ENCODE data around the gene PIGS. TPM values are rescaled to one million over a fixed set of nuclear protein-coding genes. Genes with fewer than 3 reads are reported as not detected.

PIGS gene
- total RNA-seq, 1 experiment from 2014 or later: 45.8 TPM

- Histone ChIP-seq H3K27me3 (ENCODE audit: insufficient read depth, low read length) (no peaks in the 10 kb centered on the region), H3K9ac (ENCODE audit: low read length) (no peak overlapping the region), H3K9me3 (ENCODE audit: control insufficient read depth in 1 of 2, insufficient read depth in 1 of 2, low read depth in 1 of 2, low read length in 2 of 2) (no peaks in the 10 kb centered on the region), H3K4me3 (replicated peaks in 1 of 2; ENCODE audit: low read depth in 1 of 2, low read length in 2 of 2) (no peak overlapping the region), H4K20me1 (ENCODE audit: insufficient read depth) (no peaks in the 10 kb centered on the region), H3K79me2 (ENCODE audit: insufficient read depth, low read length) (peaks cover 21% of the 10 kb centered on the region), H3K9me2 (ENCODE audit: insufficient read depth) (no peaks in the 10 kb centered on the region), H3K27ac (ENCODE audit: low read depth, low read length) (no peak overlapping the region), H2AFZ (ENCODE audit: low read depth, low read length, poor library complexity, severe bottlenecking) (no peak overlapping the region), H3K4me1 (ENCODE audit: control insufficient read depth in 1 of 2, insufficient read depth in 2 of 2, low read length in 2 of 2) (peaks cover 6 to 28% of the 10 kb centered on the region in 2 experiments; a peak in 3 of 4 replicates), H3K36me3 (ENCODE audit: control insufficient read depth in 1 of 2, insufficient read depth in 2 of 2, low read length in 2 of 2) (peaks cover 5 to 7% of the 10 kb centered on the region in 2 experiments; a peak in 3 of 4 replicates), H3K4me2 (ENCODE audit: low read length) (no peak overlapping the region)
- ChIA-PET RAD21 (ENCODE audit: low non-redundant PET in 1 of 2, low total read pairs in 2 of 2, uncharacterized antibody in 2 of 2, unreplicated experiment in 2 of 2) (no interaction called here), CTCF (no interaction called here), POLR2A (no interaction called here)
- DNase-seq (ENCODE audit: low read depth, low spot score) (no peak), ATAC-seq (no peak)
- intact Hi-C loops (cut with micrococcal nuclease): no loop called here
- no TSS peak for BruUV-seq (replicated peaks)
- TF ChIP-seq ZFX (IDR thresholded peaks at IDR 0.05) (no peak), ZBTB33 (IDR thresholded peaks at IDR 0.05; ENCODE audit: extremely low read depth, insufficient replicate concordance, low read length) (no peak), CTCF (IDR thresholded peaks at IDR 0.05 in 2 of 3, conservative IDR thresholded peaks at IDR 0.05 in 1 of 3; ENCODE audit: borderline replicate concordance in 1 of 3, insufficient read depth in 1 of 3, low read depth in 2 of 3, low read length in 2 of 3) (no peak), TCF7L2 (IDR thresholded peaks at IDR 0.05; ENCODE audit: borderline replicate concordance, extremely low read depth, insufficient read depth, insufficient read length) (no peak), EZH2phosphoT487 (IDR thresholded peaks at IDR 0.05; ENCODE audit: borderline replicate concordance) (no peak), SP1 (IDR thresholded peaks at IDR 0.05; ENCODE audit: low read depth) (no peak), JUND (IDR thresholded peaks at IDR 0.05) (no peak), RAD21 (IDR thresholded peaks at IDR 0.05; ENCODE audit: low read depth) (no peak), YY1 (IDR thresholded peaks at IDR 0.05; ENCODE audit: extremely low read depth, insufficient replicate concordance, low read depth, low read length) (no peak), POLR2A (IDR thresholded peaks at IDR 0.05; ENCODE audit: borderline replicate concordance, extremely low read depth, insufficient read depth, insufficient read length) (no peak), ATF3 (IDR thresholded peaks at IDR 0.05) (no peak), CEBPB (IDR thresholded peaks at IDR 0.05; ENCODE audit: low read depth) (no peak), EGR1 (IDR thresholded peaks at IDR 0.05; ENCODE audit: low read depth) (no peak), CBX3 (IDR thresholded peaks at IDR 0.05; ENCODE audit: low read depth) (no peak), SRF (IDR thresholded peaks at IDR 0.05; ENCODE audit: low read depth) (no peak)
Measured at GRCh38 chr17:28573966-28574480, 2.7 kb upstream of the PIGS start.
